ENCODE measurements around the gene MPO.

DNA sequence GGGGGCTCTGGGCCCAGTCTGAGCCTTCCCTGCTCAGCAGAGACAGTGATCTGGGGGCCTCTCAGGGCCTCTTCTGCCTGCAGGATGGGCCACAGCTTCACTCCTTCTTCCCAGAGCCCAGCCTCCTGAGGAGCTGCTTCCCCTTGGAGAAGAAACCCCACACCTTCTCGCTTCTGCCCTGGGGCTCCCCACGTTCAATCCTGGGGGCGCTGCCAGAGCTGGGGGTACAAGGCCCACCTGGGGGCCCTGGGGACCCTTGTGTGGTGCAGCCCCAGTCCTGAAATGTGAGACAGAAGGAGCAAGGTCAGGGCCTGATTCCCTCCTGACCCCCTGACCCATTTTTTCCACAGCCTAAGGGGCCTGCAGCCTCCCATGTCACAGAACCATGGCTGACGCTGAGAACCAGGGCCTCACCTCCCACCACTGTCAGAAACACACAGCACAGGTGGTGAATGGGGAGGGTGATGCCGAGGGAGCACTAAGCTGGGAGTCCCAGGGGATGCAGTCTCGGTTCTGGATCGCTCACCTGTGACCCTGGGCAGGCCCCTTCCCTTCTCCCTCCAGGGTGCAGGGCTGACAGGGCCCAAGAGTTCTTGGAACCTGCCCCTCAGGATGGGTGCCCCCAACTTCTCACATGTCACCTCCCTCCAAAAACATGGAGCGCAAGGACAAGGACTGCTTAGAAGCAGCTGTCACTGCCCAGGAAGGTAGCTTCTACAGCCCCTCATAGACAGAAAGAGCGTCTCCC is 21.6 kb upstream of the MPO start:
- TF ChIP-seq CTCF (IDR thresholded peaks at IDR 0.05): no peak
- TF ChIP-seq CDX4 (CRISPR knock-in tag; IDR thresholded peaks at IDR 0.05; ENCODE audit: borderline replicate concordance): no peak
